Measurements from ENCODE around the gene TSEN34. TPM values are rescaled to one million over a fixed set of nuclear protein-coding genes. Genes with fewer than 3 reads are reported as not detected.
A peak's percentile ranks its signal among the peaks of the same experiment; 100 is the strongest.
"Not testable (repeated sequence)": the region's sequence is repeated elsewhere in the genome, so short reads cannot be mapped to it uniquely, and the experiment has no call there.

TSEN34 gene
- total RNA-seq, 1 experiment from 2014 or later: 64.7 TPM

DNA sequence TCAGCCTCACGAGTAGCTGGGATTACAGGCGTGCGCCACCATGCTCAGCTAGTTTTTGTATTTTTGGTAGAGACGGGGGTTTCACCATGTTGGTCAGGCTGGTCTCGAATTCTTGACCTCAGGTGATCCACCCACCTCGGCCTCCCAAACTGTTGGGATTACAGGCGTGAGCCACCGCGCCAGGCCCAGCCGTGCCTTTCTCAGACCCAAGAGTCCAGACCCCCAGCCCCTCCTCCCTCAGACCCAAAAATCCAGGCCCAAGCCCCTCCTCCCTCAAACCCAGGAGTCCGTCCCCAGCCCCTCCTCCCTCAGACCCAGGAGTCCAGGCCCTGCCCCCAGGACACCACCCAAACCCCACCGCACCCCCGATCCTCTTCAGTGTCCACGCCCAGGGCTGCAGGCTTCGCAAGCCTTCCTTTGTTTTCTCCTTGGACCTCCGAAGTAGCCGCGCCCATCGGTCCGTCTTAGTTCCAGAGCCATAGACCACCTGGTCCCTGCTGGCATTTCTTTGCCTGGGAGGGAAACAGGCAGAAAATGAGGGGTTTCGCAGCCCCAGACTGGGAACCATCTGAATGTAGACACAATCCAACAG, 21.9 kb upstream of the TSEN34 start:
- intact Hi-C loops (cut with micrococcal nuclease; ENCODE audit: unreplicated experiment): loop anchor here (2.0 kb wide), 1 partner anchor 62 kb away; no protein-coding TSS in a partner anchor
- CTCF ChIA-PET: no interaction called here
- Histone ChIP-seq H3K27ac (ENCODE audit: low read depth, low read length, poor library complexity, severe bottlenecking) (no peak overlapping the region), H3K4me1 (ENCODE audit: insufficient read depth, low read length, poor library complexity, severe bottlenecking) (peaks cover 11% of the 10 kb centered on the region), H3K9me3 (ENCODE audit: low read depth, low read length, poor library complexity, severe bottlenecking) (no peaks in the 10 kb centered on the region), H3K36me3 (ENCODE audit: insufficient read depth, low read length, poor library complexity, severe bottlenecking) (no peaks in the 10 kb centered on the region), H3K4me3 (ENCODE audit: low read depth, low read length, poor library complexity, severe bottlenecking) (no peak overlapping the region), H3K27me3 (replicated peaks; ENCODE audit: insufficient read depth, low read depth, low read length, poor library complexity) (no peaks in the 10 kb centered on the region)
- DNase-seq (ENCODE audit: low spot score): no peak
- TF ChIP-seq, protein P1, sequence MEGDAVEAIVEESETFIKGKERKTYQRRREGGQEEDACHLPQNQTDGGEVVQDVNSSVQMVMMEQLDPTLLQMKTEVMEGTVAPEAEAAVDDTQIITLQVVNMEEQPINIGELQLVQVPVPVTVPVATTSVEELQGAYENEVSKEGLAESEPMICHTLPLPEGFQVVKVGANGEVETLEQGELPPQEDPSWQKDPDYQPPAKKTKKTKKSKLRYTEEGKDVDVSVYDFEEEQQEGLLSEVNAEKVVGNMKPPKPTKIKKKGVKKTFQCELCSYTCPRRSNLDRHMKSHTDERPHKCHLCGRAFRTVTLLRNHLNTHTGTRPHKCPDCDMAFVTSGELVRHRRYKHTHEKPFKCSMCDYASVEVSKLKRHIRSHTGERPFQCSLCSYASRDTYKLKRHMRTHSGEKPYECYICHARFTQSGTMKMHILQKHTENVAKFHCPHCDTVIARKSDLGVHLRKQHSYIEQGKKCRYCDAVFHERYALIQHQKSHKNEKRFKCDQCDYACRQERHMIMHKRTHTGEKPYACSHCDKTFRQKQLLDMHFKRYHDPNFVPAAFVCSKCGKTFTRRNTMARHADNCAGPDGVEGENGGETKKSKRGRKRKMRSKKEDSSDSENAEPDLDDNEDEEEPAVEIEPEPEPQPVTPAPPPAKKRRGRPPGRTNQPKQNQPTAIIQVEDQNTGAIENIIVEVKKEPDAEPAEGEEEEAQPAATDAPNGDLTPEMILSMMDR (conservative IDR thresholded peaks at IDR 0.05; ENCODE audit: low read depth, low read length): no peak
- TF ChIP-seq EZH2 (IDR thresholded peaks at IDR 0.05; ENCODE audit: borderline replicate concordance, low read depth, low read length, poor library complexity, severe bottlenecking): no peak
- POLR2A ChIA-PET (ENCODE audit: low non-redundant PET): no interaction called here
- no TSS peak for BruUV-seq (replicated peaks)

DNA sequence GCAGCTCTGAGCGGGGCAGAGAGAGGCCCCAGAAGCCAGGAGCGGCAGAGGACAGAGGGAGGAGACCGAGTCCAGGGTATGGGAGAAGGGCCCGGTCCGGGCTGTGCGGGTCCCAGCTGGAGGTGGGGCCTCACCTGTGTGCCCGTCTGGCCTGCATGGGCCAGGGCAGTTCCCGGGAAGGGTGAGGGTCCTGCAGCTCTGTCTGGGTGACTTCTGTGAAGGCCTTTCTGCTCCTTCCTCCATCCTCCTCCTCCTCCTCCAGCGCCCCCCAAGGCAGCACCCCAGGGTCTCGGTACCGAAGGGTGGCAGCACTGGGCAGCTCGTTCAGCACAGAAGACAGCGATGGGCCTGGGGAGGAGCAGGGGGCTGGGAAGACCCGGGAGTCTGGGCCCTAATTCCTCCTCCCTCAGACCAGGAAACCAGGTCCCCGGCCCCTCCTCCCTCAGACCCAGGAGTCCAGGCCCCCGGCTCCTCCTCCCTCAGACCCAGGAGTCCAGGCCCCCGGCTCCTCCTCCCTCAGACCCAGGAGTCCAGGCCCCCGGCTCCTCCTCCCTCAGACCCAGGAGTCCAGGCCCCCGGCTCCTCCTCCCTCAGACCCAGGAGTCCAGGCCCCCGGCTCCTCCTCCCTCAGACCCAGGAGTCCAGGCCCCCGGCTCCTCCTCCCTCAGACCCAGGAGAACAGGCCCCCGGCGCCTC, 19.2 kb upstream of the TSEN34 start:
- H3K4me1 ChIP-seq (ENCODE audit: insufficient read depth, low read length, poor library complexity, severe bottlenecking); H3K36me3 ChIP-seq (ENCODE audit: insufficient read depth, low read length, poor library complexity, severe bottlenecking); H3K27ac ChIP-seq (ENCODE audit: low read depth, low read length, poor library complexity, severe bottlenecking); H3K27me3 ChIP-seq (replicated peaks; ENCODE audit: insufficient read depth, low read depth, low read length, poor library complexity); DNase-seq (ENCODE audit: low spot score); H3K4me3 ChIP-seq (ENCODE audit: low read depth, low read length, poor library complexity, severe bottlenecking); POLR2A ChIA-PET (ENCODE audit: low non-redundant PET); intact Hi-C loops (cut with micrococcal nuclease; ENCODE audit: unreplicated experiment); BruUV-seq (replicated peaks); H3K9me3 ChIP-seq (ENCODE audit: low read depth, low read length, poor library complexity, severe bottlenecking): not testable (repeated sequence)
- CTCF ChIA-PET: interaction anchor here (0.6 kb wide), 1 partner anchor 363 kb away, joined by 12 read pairs; no protein-coding TSS in a partner anchor

DNA sequence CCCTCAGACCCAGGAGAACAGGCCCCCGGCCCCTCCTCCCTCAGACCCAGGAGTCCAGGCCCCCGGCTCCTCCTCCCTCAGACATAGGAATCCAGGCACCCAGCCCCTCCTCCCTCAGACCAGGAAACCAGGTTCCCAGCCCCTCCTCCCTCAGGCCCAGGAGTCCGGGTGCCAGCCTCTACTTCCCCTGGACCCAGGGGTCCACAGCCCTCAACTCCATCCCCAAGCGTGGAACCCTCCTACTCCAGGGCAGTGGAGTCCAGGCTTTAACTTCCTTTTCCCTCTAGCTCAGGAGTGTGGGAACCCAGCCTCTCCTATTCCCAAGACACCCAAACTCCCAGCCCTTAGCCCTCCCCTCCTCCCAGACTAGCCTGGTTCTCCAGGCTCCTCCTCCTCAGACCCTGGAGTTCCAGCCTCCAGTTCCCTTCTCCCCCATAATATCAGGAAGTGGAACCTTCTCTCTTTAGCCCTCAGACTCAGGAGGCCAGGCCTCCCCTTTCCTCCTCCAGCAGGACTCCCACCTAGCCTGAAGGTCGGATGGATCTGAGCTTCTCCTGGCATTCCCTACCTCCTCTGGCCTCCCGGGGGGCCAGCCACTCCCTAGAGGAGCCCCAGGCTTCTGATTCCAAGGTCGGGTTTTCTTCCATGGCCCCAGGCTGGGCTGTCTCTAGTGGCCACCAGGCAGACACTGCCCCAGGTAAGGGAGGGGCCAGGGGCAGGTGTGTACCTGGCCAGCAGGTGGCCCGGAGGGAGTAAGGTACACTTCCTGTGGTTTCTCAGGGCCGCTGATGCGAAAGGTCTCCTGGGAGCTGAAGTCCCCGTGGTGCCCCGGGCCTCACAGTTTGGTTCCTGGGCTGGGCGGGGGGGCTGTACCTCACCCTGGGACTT, 18.4 kb upstream of the TSEN34 start, which contains the start of gene TMC4:
TSS of gene TMC4 (minus strand) at position 690 of the 888 bp plus-strand sequence. CDS start at position 647, 43 bp downstream.
- H3K9me3 ChIP-seq (ENCODE audit: low read depth, low read length, poor library complexity, severe bottlenecking): no peaks in the 10 kb centered on the region
- POLR2A ChIA-PET (ENCODE audit: low non-redundant PET): no interaction called here
- H3K4me3 ChIP-seq (ENCODE audit: low read depth, low read length, poor library complexity, severe bottlenecking): no peak within 1 kb of the TSS
- DNase-seq (ENCODE audit: low spot score): peak; percentile 63
- intact Hi-C loops (cut with micrococcal nuclease; ENCODE audit: unreplicated experiment): no loop called here
- no TSS peak for BruUV-seq (replicated peaks)
- H3K4me1 ChIP-seq (ENCODE audit: insufficient read depth, low read length, poor library complexity, severe bottlenecking): peaks cover 8% of the 10 kb centered on the region
- no peaks in the 10 kb centered on the region for H3K27me3 ChIP-seq (replicated peaks; ENCODE audit: insufficient read depth, low read depth, low read length, poor library complexity)
- CTCF ChIA-PET: interaction anchor here (0.7 kb wide), 1 partner anchor 201 kb away, joined by 3 read pairs; no protein-coding TSS in a partner anchor
- no peak within 1 kb of the TSS for H3K27ac ChIP-seq (ENCODE audit: low read depth, low read length, poor library complexity, severe bottlenecking)
- no peak for TF ChIP-seq EZH2 (IDR thresholded peaks at IDR 0.05; ENCODE audit: borderline replicate concordance, low read depth, low read length, poor library complexity, severe bottlenecking)
- TF ChIP-seq, protein P1 (conservative IDR thresholded peaks at IDR 0.05; ENCODE audit: low read depth, low read length): no peak
- H3K36me3 ChIP-seq (ENCODE audit: insufficient read depth, low read length, poor library complexity, severe bottlenecking): no peaks in the 10 kb centered on the region
